ENCODE measurements around the gene PKP3. TPM values are rescaled to one million over a fixed set of nuclear protein-coding genes. Genes with fewer than 3 reads are reported as not detected.

Gene PKP3
- total and polyA plus RNA-seq, 2 donors (not counting 1 experiment from before 2014, with no cell fraction given) = 0.78 TPM; not detected in 1

DNA sequence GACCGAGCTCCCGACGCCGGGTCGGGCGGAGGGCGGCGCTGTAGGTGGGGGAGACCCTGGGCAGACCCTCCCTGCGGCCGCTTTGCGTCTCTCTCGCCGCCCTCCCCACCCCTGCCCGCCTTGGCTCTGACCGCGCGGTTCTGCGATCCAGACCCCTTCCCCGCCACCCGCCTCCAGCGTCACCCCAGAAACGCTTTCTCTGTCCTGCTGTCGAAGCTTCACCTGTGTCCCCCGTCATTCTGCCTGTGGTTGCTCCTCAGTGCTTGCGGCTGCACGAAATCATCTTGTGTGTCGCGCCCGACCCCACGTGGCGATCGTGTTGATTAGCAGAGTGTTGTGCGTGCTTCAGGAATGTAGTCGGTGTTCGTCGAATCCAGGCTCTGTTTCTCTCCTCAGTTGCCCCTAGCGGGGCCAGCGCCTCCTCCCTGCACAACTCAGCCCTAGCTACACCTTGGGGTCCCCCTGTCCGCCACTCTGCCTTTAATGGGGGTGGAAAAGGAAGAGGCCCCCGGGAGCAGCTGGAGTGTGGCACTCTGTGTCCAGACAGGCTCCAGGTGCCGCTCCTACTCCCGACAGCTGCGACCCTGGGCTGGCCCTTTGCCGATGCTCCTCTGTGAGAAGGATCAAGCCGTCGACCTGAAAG, 56.9 kb downstream of the PKP3 start:
- Mint-ChIP-seq H3K4me1 (peaks cover 26% of the 10 kb centered on the region), H3K27me3 (no peaks in the 10 kb centered on the region), H3K9me3 (ENCODE audit: insufficient read depth) (no peaks in the 10 kb centered on the region), H3K27ac (peak overlapping the region; percentile 91), H3K4me3 (peak overlapping the region; percentile 93)
- H3K79me2 ChIP-seq (ENCODE audit: control insufficient read depth, insufficient read depth, low read length) = peaks cover 33% of the 10 kb centered on the region
- H2AFZ ChIP-seq (ENCODE audit: insufficient read depth, low read depth, low read length, poor library complexity, severe bottlenecking) = peak overlapping the region; percentile 88
- ChIA-PET CTCF (interaction anchor here (1.2 to 4.8 kb wide), 7 partner anchors 10 to 275 kb away, joined by 3 to 34 read pairs (median 8); partner anchors contain the start of genes ANO9, BET1L, IFITM2 and RIC8A), POLR2A (interaction anchor here (0.7 to 1.8 kb wide), 7 partner anchors 36 to 243 kb away, joined by 4 to 26 read pairs (median 10); partner anchors contain the start of genes BET1L, HRAS, RIC8A and SIGIRR)
- H4K20me1 ChIP-seq (ENCODE audit: control insufficient read depth, insufficient read depth, low read length, poor library complexity, severe bottlenecking) = no peaks in the 10 kb centered on the region
- DNase-seq = peak; percentile 85
- no peaks in the 10 kb centered on the region for H3K9me3 ChIP-seq (ENCODE audit: control extremely low read depth in 1 of 3, control insufficient read depth in 2 of 3, insufficient read depth in 1 of 3, low read length in 2 of 3)
- H3K9ac ChIP-seq (ENCODE audit: low read length) = peak overlapping the region; percentile 78
- peak; percentile 14 for ATAC-seq (ENCODE audit: low read depth)
- peak overlapping the region; percentile 6 to 93 for H3K27ac ChIP-seq (ENCODE audit: low read length in 2 of 2)
- 11% methylated on average over 38 of the region's 46 CpGs for WGBS (ENCODE audit: insufficient coverage)
- TF ChIP-seq EZH2 (IDR thresholded peaks at IDR 0.05; ENCODE audit: borderline replicate concordance, insufficient read depth, low read depth, low read length, poor library complexity, severe bottlenecking) (no peak), CTCF (IDR thresholded peaks at IDR 0.05) (peak; percentile 34)
- peak overlapping the region; percentile 92 for H3K4me2 ChIP-seq (replicated peaks; ENCODE audit: low read depth, low read length, poor library complexity, severe bottlenecking)
- H3K36me3 ChIP-seq (replicated peaks in 1 of 2; ENCODE audit: control extremely low read depth in 1 of 2, control insufficient read depth in 1 of 2, extremely low read depth in 1 of 2, insufficient read depth in 2 of 2, low read length in 1 of 2) = peaks cover 0 to 7% of the 10 kb centered on the region in 2 experiments
- peaks cover 29 to 43% of the 10 kb centered on the region in 2 donors for H3K4me1 ChIP-seq (ENCODE audit: control insufficient read depth in 2 of 2, insufficient read depth in 2 of 2, low read length in 2 of 2)
- peak overlapping the region; percentile 16 to 81 (median 69) for H3K4me3 ChIP-seq (ENCODE audit: control extremely low read depth in 1 of 5, extremely low read depth in 1 of 5, insufficient read depth in 1 of 5, low read depth in 2 of 5, low read length in 4 of 5)
- intact Hi-C loops (cut with micrococcal nuclease) = loop anchor here (1.0 to 10.0 kb wide), 3 partner anchors 146 to 344 kb away; partner anchors contain the start of genes CEND1, PSMD13, SIRT3 and SLC25A22
- no peaks in the 10 kb centered on the region for H3K27me3 ChIP-seq (replicated peaks in 1 of 4; ENCODE audit: control extremely low read depth in 1 of 4, control insufficient read depth in 3 of 4, insufficient read depth in 4 of 4, low read length in 3 of 4)

GRCh38 chr11:451738-452137, 57.7 kb downstream of the PKP3 start:
- Histone ChIP-seq H2AFZ (ENCODE audit: insufficient read depth, low read depth, low read length, poor library complexity, severe bottlenecking) (no peak overlapping the region), H3K4me1 (ENCODE audit: control insufficient read depth in 2 of 2, insufficient read depth in 2 of 2, low read length in 2 of 2) (peaks cover 34 to 49% of the 10 kb centered on the region in 2 donors), H3K4me3 (ENCODE audit: control extremely low read depth in 1 of 5, extremely low read depth in 1 of 5, insufficient read depth in 1 of 5, low read depth in 2 of 5, low read length in 4 of 5) (no peak overlapping the region), H4K20me1 (ENCODE audit: control insufficient read depth, insufficient read depth, low read length, poor library complexity, severe bottlenecking) (no peaks in the 10 kb centered on the region), H3K36me3 (replicated peaks in 1 of 2; ENCODE audit: control extremely low read depth in 1 of 2, control insufficient read depth in 1 of 2, extremely low read depth in 1 of 2, insufficient read depth in 2 of 2, low read length in 1 of 2) (peaks cover 0 to 7% of the 10 kb centered on the region in 2 experiments), H3K27ac (ENCODE audit: low read length in 2 of 2) (no peak overlapping the region), H3K9ac (ENCODE audit: low read length) (no peak overlapping the region), H3K9me3 (ENCODE audit: control extremely low read depth in 1 of 3, control insufficient read depth in 2 of 3, insufficient read depth in 1 of 3, low read length in 2 of 3) (no peaks in the 10 kb centered on the region), H3K79me2 (ENCODE audit: control insufficient read depth, insufficient read depth, low read length) (peaks cover 35% of the 10 kb centered on the region), H3K27me3 (replicated peaks in 1 of 4; ENCODE audit: control extremely low read depth in 1 of 4, control insufficient read depth in 3 of 4, insufficient read depth in 4 of 4, low read length in 3 of 4) (no peaks in the 10 kb centered on the region), H3K4me2 (replicated peaks; ENCODE audit: low read depth, low read length, poor library complexity, severe bottlenecking) (peak overlapping the region; percentile 92)
- Mint-ChIP-seq H3K4me1 (peaks cover 31% of the 10 kb centered on the region), H3K27ac (no peak overlapping the region), H3K9me3 (ENCODE audit: insufficient read depth) (no peaks in the 10 kb centered on the region), H3K4me3 (peak overlapping the region; percentile 93), H3K27me3 (no peaks in the 10 kb centered on the region)
- intact Hi-C loops (cut with micrococcal nuclease) = loop anchor here (2.0 to 10.0 kb wide), 2 partner anchors 147 to 343 kb away; partner anchors contain the start of genes CEND1 and SLC25A22
- ChIA-PET CTCF (interaction anchor here (1.7 to 4.8 kb wide), 5 partner anchors 11 to 274 kb away, joined by 3 to 34 read pairs (median 21); partner anchors contain the start of genes ANO9, BET1L, IFITM2 and RIC8A), POLR2A (interaction anchor here (1.1 kb wide), 1 partner anchor 84 kb away, joined by 4 read pairs; the partner anchor contains the start of gene HRAS)
- ATAC-seq (ENCODE audit: low read depth) = no peak
- WGBS (ENCODE audit: insufficient coverage) = over 99% methylated on average over 14 of the region's 14 CpGs
- no peak for TF ChIP-seq CTCF (IDR thresholded peaks at IDR 0.05)
- TF ChIP-seq EZH2 (IDR thresholded peaks at IDR 0.05; ENCODE audit: borderline replicate concordance, insufficient read depth, low read depth, low read length, poor library complexity, severe bottlenecking) = no peak
- no peak for DNase-seq
